Karpas-422 (cell line): ENCODE results near the gene ACOT2. TPM values are rescaled to one million over a fixed set of nuclear protein-coding genes. Genes with fewer than 3 reads are reported as not detected.
"Not testable (repeated sequence)": the region's sequence is repeated elsewhere in the genome, so short reads cannot be mapped to it uniquely, and the experiment has no call there.

ENCODE experiments used
- DNase-seq: peaks from one replicate; pipeline ENCODE4 v3.0.0-alpha.2; 2015
- H2AFZ ChIP-seq: fragments of 200-600 bp; sonication (generic); 2 replicates; pipeline ENCODE4 v1.6.1; 2014; ENCODE audit warnings: antibody characterized with exemption, low read length, mixed read lengths
- H3K27ac ChIP-seq: fragments of 200-600 bp; sonication (generic); 2 replicates; pipeline ENCODE4 v1.5.1; 2014; ENCODE audit warnings: mild to moderate bottlenecking, low read length, moderate library complexity
- H3K27me3 ChIP-seq: fragments of 200-600 bp; sonication (generic); 2 replicates; pipeline ENCODE4 v1.6.1; 2014; ENCODE audit warnings: low read length, mixed read lengths
- H3K36me3 ChIP-seq: fragments of 200-600 bp; sonication (generic); 2 replicates; pipeline ENCODE4 v1.6.1; 2014; ENCODE audit warnings: low read length, mixed read lengths; ENCODE audit not compliant: insufficient read depth
- H3K4me1 ChIP-seq: fragments of 200-600 bp; sonication (generic); 2 replicates; pipeline ENCODE4 v1.6.1; 2014; ENCODE audit warnings: mild to moderate bottlenecking, low read length, mixed read lengths
- H3K4me2 ChIP-seq: fragments of 200-600 bp; sonication (generic); 2 replicates; pipeline ENCODE4 v1.6.1; 2014; ENCODE audit warnings: low read length, low read depth, mild to moderate bottlenecking; ENCODE audit not compliant: poor library complexity, severe bottlenecking
- H3K4me3 ChIP-seq: fragments of 200-600 bp; sonication (generic); 2 replicates; pipeline ENCODE4 v1.5.1; 2014; ENCODE audit warnings: mild to moderate bottlenecking, antibody characterized with exemption, low read length, mixed read lengths
- H3K79me2 ChIP-seq: fragments of 200-600 bp; sonication (generic); 2 replicates; pipeline ENCODE4 v1.6.1; 2014; ENCODE audit warnings: mild to moderate bottlenecking, low read length, mixed read lengths
- H3K9ac ChIP-seq: fragments of 200-600 bp; sonication (generic); 2 replicates; pipeline ENCODE4 v1.6.0; 2014; ENCODE audit warnings: low read length
- H3K9me2 ChIP-seq: fragments of 200-600 bp; sonication (generic), shearing (Covaris generic); replicated peaks from 2 replicates; pipeline ENCODE4 v1.6.0; 2014; ENCODE audit warnings: mild to moderate bottlenecking, low read length, moderate library complexity; ENCODE audit not compliant: insufficient read depth
- H3K9me3 ChIP-seq: fragments of 300-700, 200-600 bp; sonication (generic); 2 replicates; pipeline ENCODE4 v1.6.1; 2014; ENCODE audit warnings: low read length, mixed read lengths
- H4K20me1 ChIP-seq: fragments of 200-600 bp; sonication (generic); 2 replicates; pipeline ENCODE4 v1.6.1; 2014; ENCODE audit warnings: mild to moderate bottlenecking, antibody characterized with exemption, low read length, low read depth; ENCODE audit not compliant: insufficient read depth
- total RNA-seq: library from RNA; depleted of rRNA; stranded (reverse); fragments of >200 nt; shearing (Covaris generic); gene quantifications from 2 replicates; pipeline ENCODE4 v1.2.3, GENCODE V29; 2014; ENCODE audit warnings: low replicate concordance

The ACOT2 gene
- total RNA-seq, 1 experiment from 2014 or later: 38.5 TPM

DNA sequence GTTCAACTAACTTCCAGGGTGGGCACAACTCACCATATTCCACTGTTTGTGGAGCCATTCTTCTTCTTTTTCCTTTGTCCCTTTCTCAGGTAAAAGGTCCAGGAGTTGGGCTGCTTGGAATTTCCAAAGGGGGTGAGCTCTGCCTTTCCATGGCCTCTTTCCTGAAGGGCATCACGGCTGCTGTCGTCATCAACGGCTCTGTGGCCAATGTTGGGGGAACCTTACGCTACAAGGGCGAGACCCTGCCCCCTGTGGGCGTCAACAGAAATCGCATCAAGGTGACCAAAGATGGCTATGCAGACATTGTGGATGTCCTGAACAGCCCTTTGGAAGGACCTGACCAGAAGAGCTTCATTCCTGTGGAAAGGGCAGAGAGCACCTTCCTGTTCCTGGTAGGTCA is 26.1 kb upstream of the ACOT2 start:
- not testable (repeated sequence) for H3K79me2 ChIP-seq, H4K20me1 ChIP-seq, H3K4me1 ChIP-seq, DNase-seq, H2AFZ ChIP-seq, H3K27me3 ChIP-seq, H3K27ac ChIP-seq, H3K4me2 ChIP-seq, H3K36me3 ChIP-seq, H3K9me3 ChIP-seq, H3K4me3 ChIP-seq, H3K9me2 ChIP-seq, H3K9ac ChIP-seq

DNA sequence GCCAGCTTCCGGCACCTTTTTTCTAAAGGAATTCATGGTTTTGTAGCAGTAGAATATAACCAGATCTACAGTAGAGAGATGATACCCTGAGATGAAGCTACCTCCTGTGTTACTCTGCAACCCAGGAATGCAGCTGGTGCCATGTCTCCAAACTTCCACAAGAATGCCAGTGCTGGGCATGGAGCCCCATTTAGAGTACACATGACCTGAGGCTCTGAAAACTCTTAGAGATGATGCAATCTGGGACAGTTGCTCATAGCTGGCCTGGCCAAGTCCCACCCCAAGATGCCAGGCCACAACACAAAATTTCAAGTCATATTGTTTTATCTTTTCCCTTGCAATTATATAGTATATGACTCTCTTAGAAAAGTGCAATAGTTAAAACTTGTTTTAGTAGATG is 23.7 kb upstream of the ACOT2 start:
- H4K20me1 ChIP-seq, H2AFZ ChIP-seq, DNase-seq, H3K27me3 ChIP-seq, H3K27ac ChIP-seq, H3K4me1 ChIP-seq, H3K36me3 ChIP-seq, H3K4me2 ChIP-seq, H3K79me2 ChIP-seq, H3K9me3 ChIP-seq, H3K4me3 ChIP-seq, H3K9me2 ChIP-seq, H3K9ac ChIP-seq: not testable (repeated sequence)

DNA sequence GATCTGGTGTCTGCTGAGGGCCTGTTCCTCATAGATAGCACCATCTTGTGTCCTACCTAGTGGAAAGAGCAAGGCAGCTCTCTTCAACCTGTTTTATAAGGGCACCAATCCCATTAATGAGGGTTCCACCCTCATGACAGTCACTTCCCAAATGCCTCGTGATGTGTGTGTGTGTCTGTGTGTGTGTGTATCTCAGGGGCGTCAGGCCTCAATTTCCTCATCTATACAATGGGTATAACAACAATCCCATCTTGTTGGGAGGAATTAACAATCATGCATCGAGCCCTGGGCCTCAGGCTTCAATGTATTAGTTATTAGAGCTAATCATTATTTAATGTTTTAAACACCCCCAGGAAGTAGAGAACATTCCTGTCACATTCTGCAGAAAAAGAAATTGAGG is 19.9 kb upstream of the ACOT2 start:
- not testable (repeated sequence) for H2AFZ ChIP-seq, DNase-seq, H3K9ac ChIP-seq, H3K79me2 ChIP-seq, H3K9me3 ChIP-seq, H3K4me1 ChIP-seq, H3K4me2 ChIP-seq, H4K20me1 ChIP-seq, H3K9me2 ChIP-seq, H3K36me3 ChIP-seq, H3K27me3 ChIP-seq, H3K27ac ChIP-seq, H3K4me3 ChIP-seq

DNA sequence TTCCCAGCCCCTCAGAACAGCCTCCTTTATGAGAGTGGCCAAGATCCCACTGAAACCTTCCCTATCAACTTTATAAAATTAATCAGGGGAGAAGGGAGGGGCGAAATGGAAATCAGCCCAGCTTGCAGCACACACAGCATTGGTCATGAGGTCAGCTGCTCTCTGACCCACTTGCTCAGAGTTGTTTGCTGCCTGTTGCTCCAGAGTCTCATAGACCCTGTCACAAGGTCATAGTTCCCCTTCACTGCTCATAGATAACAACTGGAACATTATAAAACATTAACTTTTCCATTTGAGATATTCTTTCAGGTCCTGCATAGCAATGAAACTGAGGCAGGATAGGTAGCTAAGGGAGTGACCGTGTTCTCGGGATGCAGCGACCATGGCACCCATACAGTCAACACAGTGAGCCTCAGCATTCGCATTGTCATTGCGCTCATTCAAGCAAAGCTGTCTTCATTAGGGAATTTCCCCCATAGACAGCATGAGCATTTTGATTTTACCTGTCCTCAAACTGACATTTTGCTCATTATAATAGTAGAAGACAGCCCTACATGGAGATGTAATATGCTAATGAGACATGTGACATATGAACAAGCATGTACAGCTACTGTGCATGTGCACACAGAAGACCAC is 19.0 kb upstream of the ACOT2 start:
- not testable (repeated sequence) for H3K36me3 ChIP-seq, H3K27me3 ChIP-seq, H3K4me1 ChIP-seq, H3K9ac ChIP-seq, DNase-seq, H4K20me1 ChIP-seq, H3K27ac ChIP-seq, H3K4me3 ChIP-seq, H3K79me2 ChIP-seq, H3K9me2 ChIP-seq, H3K4me2 ChIP-seq, H2AFZ ChIP-seq, H3K9me3 ChIP-seq

DNA sequence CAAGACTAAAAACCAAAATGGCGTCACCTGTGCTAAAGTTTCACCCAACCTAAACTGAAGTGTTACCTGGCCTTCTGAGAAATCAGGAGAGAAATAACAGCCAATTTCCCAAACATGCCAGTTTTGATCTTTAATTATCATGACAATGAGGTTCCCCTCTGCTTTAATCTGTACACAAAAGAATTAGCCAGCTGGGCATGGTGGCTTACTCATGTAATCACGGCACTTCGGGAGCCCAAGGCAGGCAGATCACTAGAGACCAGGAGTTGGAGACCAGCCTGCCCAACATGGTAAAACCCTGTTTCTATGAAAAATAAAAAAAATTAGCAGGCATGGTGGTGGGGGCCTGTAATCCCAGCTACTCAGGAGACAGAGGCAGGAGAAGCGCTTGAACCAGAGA is 15.2 kb upstream of the ACOT2 start:
- Histone ChIP-seq H3K4me1 (no peaks in the 10 kb centered on the region), H3K4me3 (no peak overlapping the region), H3K27me3 (no peaks in the 10 kb centered on the region), H3K9ac (no peak overlapping the region), H3K27ac (no peak overlapping the region), H4K20me1 (no peaks in the 10 kb centered on the region), H3K36me3 (no peaks in the 10 kb centered on the region), H3K4me2 (no peak overlapping the region), H3K9me2 (no peaks in the 10 kb centered on the region), H3K79me2 (no peaks in the 10 kb centered on the region), H2AFZ (no peak overlapping the region), H3K9me3 (no peaks in the 10 kb centered on the region)
- no peak for DNase-seq

DNA sequence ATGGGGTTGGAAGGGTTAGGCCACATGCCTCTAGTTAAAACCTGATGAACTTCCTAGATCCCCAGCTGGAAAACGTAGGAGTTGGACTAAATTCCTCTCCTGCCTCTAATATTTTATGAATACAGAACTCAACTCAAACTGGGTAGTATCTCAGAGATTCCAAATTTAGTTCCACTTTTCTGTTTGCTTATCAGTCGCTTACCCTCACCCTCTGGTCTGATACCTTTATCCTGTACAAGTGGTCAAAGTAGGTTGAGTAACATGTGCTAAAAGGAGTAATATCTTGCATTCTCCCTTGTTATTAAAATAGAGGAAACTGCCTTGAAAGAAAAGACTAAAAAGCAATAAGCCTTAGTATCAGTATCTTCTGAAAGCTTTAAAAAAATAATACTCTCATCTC is 11.8 kb upstream of the ACOT2 start:
- H4K20me1 ChIP-seq, H3K27ac ChIP-seq, H3K27me3 ChIP-seq, H3K4me2 ChIP-seq, H3K9me2 ChIP-seq, H3K4me3 ChIP-seq, H3K9me3 ChIP-seq, H3K36me3 ChIP-seq, H3K4me1 ChIP-seq, H3K9ac ChIP-seq, H2AFZ ChIP-seq, DNase-seq, H3K79me2 ChIP-seq: not testable (repeated sequence)

DNA sequence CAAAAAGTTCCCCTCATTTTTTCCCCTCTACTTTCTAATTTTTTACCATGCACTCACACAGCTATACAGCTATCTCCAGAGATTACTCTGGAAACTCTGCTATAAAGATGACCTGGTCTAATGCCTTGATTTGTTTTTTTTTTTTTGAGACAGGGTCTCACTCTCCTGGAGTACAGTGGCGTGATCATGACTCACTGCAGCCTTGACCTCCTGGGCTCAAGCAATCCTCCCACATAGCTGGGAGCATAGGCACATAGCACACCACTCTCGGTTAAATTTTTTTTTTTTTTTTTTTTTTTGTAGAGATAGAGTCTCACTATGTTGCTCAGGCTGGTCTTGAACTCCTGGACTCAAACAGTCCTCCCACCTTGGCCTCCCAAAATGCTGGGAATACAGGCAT is 10.8 kb upstream of the ACOT2 start:
- H3K9me2 ChIP-seq, H3K36me3 ChIP-seq, H3K27me3 ChIP-seq, H4K20me1 ChIP-seq, H3K4me1 ChIP-seq, H3K4me2 ChIP-seq, H3K79me2 ChIP-seq, H3K27ac ChIP-seq, H3K4me3 ChIP-seq, H3K9ac ChIP-seq, DNase-seq, H3K9me3 ChIP-seq, H2AFZ ChIP-seq: not testable (repeated sequence)

DNA sequence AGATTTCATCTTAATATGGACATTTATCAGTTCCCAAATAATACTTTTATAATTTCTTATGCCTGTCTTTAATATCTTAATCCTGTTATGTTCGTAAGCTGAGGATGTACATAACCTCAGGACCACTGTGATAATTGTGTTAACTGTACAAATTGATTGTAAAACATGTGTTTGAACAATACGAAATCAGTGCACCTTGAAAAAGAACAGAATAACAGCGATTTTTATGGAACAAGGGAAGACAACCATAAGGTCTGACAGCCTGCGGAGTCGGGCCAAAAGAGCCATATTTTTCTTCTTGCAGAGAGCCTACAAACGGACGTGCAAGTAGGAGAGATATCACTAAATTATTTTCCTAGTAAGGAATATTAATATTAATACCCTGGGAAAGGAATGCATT is 6.8 kb upstream of the ACOT2 start:
- H3K4me2 ChIP-seq, H3K4me1 ChIP-seq, H3K27ac ChIP-seq, H3K36me3 ChIP-seq, H3K9me2 ChIP-seq, DNase-seq, H3K9me3 ChIP-seq, H4K20me1 ChIP-seq, H3K79me2 ChIP-seq, H3K9ac ChIP-seq, H3K4me3 ChIP-seq, H3K27me3 ChIP-seq, H2AFZ ChIP-seq: not testable (repeated sequence)

DNA sequence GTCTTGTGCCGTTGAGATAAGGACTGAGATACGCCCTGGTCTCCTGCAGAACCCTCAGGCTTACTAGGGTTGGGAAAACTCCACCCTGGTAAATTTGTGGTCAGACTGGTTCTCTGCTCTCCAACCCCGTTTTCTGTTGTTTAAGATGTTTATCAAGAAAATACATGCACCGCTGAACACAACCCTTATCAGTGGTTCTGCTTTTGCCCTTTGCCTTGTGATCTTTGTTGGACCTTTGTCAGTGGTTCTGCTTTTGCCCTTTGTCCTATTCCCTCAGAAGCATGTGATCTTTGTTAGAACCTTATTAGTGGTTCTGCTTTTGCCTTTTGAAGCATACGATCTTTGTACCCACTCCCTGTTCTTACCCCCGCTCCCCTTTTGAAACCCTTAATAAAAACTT is 6.3 kb upstream of the ACOT2 start:
- not testable (repeated sequence) for DNase-seq, H3K79me2 ChIP-seq, H3K4me1 ChIP-seq, H3K27me3 ChIP-seq, H3K27ac ChIP-seq, H3K4me2 ChIP-seq, H3K9ac ChIP-seq, H3K4me3 ChIP-seq, H3K36me3 ChIP-seq, H4K20me1 ChIP-seq, H3K9me3 ChIP-seq, H2AFZ ChIP-seq, H3K9me2 ChIP-seq
